Stimulated activated CD4-positive, alpha-beta T cell treated with anti-CD3 and anti-CD28 coated beads, TNF-alpha, amount 100 ng/mL, for 4 hours (primary cell): ENCODE results near the gene BTBD2.

Experiments
- DNase-seq, 3 experiments: peaks; one replicate each; pipeline ENCODE4 v3.0.0-alpha.2; 2020; ENCODE audit warnings: low read depth in 3 of 3

BTBD2 gene

GRCh38 chr19:1985588-1986356 is 29.7 kb downstream of the BTBD2 start:
- DNase-seq: no peak

GRCh38 chr19:1984357-1984756 is 31.2 kb downstream of the BTBD2 start:
- no peak for DNase-seq

GRCh38 chr19:1981253-1981652 is 34.3 kb downstream of the BTBD2 start:
- no peak for DNase-seq

GRCh38 chr19:1980809-1981181 is 34.7 kb downstream of the BTBD2 start:
- DNase-seq: no peak

GRCh38 chr19:1980091-1980808 is 35.3 kb downstream of the BTBD2 start:
- DNase-seq: no peak

- DNase-seq: no peak
Measured at GRCh38 chr19:1979642-1980041, 35.9 kb downstream of the BTBD2 start.

- DNase-seq: no peak
Measured at GRCh38 chr19:1979017-1979416, 36.5 kb downstream of the BTBD2 start.

DNA sequence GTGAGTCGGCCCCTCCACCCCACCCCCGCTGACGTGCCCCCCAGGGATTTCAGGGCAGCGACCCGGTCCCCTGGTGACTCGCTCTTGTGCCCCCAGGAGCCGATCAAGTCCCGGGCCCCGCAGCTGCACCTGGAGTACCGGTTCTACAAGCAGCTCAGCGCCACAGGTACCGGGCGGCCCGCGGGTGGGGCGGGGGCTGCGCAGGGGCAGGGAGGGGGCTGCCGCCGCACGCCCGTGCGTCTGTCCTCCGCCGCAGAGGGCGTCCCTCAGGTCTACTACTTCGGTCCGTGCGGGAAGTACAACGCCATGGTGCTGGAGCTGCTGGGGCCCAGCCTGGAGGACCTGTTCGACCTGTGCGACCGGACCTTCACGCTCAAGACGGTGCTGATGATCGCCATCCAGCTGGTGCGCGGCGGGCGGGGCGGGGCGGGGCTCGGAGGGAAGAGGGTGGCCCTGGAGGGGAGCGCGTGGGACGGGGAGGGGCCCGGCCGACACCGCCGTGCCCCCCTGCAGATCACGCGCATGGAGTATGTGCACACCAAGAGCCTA is 37.1 kb downstream of the BTBD2 start:
- DNase-seq: no peak

GRCh38 chr19:1977120-1977519 is 38.4 kb downstream of the BTBD2 start:
- DNase-seq: no peak

- DNase-seq: no peak
Measured at GRCh38 chr19:1975162-1975480, 40.4 kb downstream of the BTBD2 start.

GRCh38 chr19:1974381-1975161 is 40.9 kb downstream of the BTBD2 start:
- DNase-seq: no peak

DNA sequence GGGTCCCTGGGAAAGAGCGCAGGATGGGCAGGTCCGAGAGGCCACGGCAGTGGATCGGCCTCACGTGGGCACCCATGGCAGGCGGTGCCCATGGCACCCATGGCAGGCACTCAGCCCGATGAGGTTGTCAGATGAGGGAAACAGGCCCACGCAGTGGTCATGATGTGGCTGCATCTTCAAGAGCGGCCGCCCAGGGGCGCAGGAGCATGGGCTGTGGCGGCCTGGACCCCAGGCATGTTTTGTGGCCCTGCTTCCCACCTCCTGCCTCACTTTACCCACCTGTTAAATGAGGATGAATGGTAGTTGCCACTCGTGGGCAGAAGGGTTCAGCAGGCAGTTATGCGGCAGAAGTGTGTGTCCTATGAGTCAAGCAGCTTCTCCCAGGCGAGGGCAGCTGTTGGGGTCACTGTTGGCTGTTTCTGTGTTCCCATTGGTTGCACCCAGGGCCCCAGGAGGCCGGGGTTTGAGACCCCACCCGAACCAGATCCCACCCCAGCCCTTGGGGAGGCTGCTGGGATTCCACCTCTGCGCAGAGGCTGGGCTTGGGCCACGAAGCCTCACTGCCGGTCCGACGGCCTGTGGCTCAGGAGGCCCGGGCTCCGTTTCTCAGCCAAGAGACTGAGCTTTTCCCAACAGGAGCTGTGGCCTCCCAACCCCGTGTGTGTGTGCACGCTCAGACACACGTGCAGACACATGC is 44.6 kb downstream of the BTBD2 start:
- DNase-seq: no peak

- DNase-seq: no peak
Measured at GRCh38 chr19:1970003-1970805, 45.3 kb downstream of the BTBD2 start.

DNA sequence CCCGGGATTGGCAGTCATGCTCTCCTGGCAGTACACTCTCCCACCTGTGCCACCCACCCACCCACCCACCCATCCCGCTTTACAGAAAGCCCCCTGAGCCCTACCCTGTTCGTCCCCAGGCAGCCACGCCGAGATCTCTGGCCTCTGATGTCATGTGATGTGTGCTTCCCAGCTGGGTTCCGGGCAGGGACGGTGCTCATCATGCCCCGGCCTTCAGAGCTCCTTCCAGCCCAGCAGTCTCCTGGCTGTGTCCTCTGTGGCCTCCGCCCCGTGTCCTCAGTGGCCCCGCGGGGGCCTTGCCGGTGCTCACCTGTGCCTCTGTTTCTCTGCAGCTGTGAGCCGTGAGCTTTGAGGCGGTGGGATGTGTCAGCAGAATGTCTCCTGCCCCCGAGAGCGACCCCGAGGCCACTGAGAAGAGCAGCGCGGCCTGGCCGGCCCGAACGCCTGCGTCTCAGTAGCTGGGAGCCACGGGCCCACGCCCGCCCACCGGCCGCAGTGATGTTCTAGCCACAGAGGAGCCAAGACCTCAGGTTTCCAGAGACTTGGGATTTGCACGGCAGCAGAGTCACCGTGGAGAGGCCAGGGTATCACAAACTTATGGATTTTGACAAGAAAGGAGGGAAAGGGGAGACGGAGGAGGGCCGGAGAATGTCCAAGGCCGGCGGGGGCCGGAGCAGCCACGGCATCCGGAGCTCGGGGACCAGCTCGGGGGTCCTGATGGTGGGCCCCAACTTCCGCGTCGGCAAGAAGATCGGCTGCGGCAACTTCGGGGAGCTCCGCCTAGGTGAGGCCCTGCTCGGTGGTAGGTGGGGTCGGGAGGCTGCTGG is 46.1 kb downstream of the BTBD2 start:
- no peak for DNase-seq

GRCh38 chr19:1968279-1969175 is 47.0 kb downstream of the BTBD2 start:
- DNase-seq: no peak

DNA sequence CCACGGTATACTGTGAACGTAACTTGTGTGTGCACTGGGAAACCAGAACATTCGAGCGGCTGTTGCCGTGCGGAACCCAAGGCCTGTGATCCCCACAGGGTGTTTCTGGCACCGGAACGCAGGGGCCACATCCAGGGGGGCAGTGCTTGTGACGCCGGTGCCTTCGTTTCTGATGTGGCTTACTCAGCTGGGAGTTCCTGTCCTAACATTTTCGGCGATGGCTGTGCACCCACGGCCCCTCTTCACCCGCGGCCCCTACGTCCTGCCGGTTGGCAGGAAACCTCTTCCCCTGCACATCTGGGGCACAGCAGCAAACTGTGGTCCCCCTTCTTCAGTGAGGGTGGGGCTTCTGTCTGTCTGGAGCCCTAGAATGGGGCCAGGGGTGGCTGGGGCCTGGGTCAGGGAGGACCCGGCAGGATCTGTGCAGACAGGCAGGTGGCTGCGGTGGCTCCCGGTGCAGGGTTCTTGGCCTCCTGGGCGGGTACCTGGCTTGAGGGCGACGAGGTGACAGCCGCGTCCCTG is 48.4 kb downstream of the BTBD2 start:
- DNase-seq: no peak

- no peak for DNase-seq
Measured at GRCh38 chr19:1962674-1963073, 52.8 kb downstream of the BTBD2 start.

- DNase-seq: no peak
Measured at GRCh38 chr19:1961000-1961883, 54.3 kb downstream of the BTBD2 start.
